ENCODE measurements around the gene RNF32. TPM values are rescaled to one million over a fixed set of nuclear protein-coding genes. Genes with fewer than 3 reads are reported as not detected.

Gene RNF32
- total RNA-seq, 3 donors from 2014 or later, result 0.98 to 2.9 (median 1.3) TPM

- Histone ChIP-seq H3K27me3 (no peaks in the 10 kb centered on the region), H3K27ac (no peak overlapping the region), H3K9me3 (no peaks in the 10 kb centered on the region), H3K4me3 (no peak overlapping the region), H3K36me3 (no peaks in the 10 kb centered on the region), H3K4me1 (no peaks in the 10 kb centered on the region)
- no peak for TF ChIP-seq POLR2A (IDR thresholded peaks at IDR 0.05)
- TF ChIP-seq CTCF (IDR thresholded peaks at IDR 0.05), result no peak
- TF ChIP-seq POLR2AphosphoS5 (IDR thresholded peaks at IDR 0.05), result no peak
- intact Hi-C loops (cut with DNase I; ENCODE audit: low total_unique reads), result no loop called here
- no peak for DNase-seq (ENCODE audit: low spot score in 2 of 2)
Observed at GRCh38 chr7:156677374-156678054, 36.9 kb downstream of the RNF32 start.

DNA sequence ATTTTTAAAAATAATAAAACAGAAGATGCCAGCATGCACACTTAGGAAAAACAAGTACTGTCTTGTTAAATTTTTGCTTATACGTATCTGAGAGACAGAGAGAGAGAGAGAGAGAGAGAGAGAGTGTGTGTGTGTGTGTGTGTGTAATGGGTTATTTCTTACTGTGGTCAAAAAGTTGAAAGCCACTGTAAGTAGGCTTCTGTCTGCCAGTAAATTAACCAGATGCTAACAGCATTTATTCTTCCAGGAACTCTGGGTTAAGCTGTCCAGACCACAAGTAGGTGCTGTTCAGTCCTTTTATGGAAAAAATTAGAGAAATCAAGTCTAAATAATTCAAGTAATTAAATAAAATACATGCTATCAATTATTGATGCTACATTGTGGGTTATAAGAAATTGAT is 39.7 kb downstream of the RNF32 start:
- TF ChIP-seq POLR2AphosphoS5 (IDR thresholded peaks at IDR 0.05) (no peak), POLR2A (IDR thresholded peaks at IDR 0.05) (no peak), CTCF (IDR thresholded peaks at IDR 0.05) (no peak)
- DNase-seq (ENCODE audit: low spot score in 2 of 2), result no peak
- no peaks in the 10 kb centered on the region for H3K4me1 ChIP-seq
- no peaks in the 10 kb centered on the region for H3K9me3 ChIP-seq
- intact Hi-C loops (cut with DNase I; ENCODE audit: low total_unique reads), result no loop called here
- H3K36me3 ChIP-seq, result no peaks in the 10 kb centered on the region
- no peaks in the 10 kb centered on the region for H3K27me3 ChIP-seq
- no peak overlapping the region for H3K27ac ChIP-seq
- H3K4me3 ChIP-seq, result no peak overlapping the region

DNA sequence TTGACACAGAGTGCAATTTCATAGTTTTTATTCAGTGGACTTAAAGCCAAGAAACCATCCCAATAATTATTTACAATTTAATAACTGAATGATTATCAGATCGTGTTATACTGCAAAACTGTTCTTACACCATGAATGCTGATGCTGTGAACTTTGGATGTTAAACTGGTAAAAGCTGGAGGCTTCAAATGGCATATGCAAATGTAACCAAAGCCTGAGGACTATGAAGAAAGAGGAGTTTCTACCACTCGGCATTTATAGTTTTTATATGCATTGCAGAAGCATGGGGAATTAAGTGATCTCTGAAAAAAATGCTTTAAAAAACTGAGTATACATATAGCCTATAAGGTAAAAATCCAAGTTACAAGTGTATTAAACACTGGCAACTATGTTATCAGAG is 42.4 kb downstream of the RNF32 start:
- Histone ChIP-seq H3K4me3 (no peak overlapping the region), H3K27ac (no peak overlapping the region), H3K36me3 (no peaks in the 10 kb centered on the region), H3K4me1 (no peaks in the 10 kb centered on the region), H3K9me3 (no peaks in the 10 kb centered on the region), H3K27me3 (no peaks in the 10 kb centered on the region)
- TF ChIP-seq CTCF (IDR thresholded peaks at IDR 0.05), result no peak
- no peak for TF ChIP-seq POLR2A (IDR thresholded peaks at IDR 0.05)
- no peak for TF ChIP-seq POLR2AphosphoS5 (IDR thresholded peaks at IDR 0.05)
- intact Hi-C loops (cut with DNase I; ENCODE audit: low total_unique reads), result no loop called here
- DNase-seq (ENCODE audit: low spot score in 2 of 2), result no peak

DNA sequence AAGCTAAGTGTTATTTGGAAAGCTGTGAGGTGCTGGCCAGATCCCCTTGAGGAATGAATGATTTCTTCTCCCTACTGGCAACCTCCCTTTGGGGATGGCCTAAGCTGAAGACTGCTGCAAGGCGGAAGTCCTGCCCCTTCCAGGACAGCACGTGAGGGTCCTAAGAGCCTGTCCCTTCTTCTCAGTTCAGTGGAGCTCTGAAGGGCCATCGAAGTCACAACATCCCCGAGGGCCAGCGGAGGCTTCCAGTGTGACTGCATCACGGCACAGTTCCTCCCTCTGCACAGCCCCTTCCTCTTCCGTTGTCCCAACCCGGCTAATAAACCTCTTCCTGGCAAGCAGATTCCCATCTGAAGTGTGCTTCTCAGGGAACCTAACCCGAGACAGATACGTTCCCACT is 43.7 kb downstream of the RNF32 start:
- no peak overlapping the region for H3K27ac ChIP-seq
- H3K4me1 ChIP-seq, result no peaks in the 10 kb centered on the region
- no peaks in the 10 kb centered on the region for H3K27me3 ChIP-seq
- TF ChIP-seq CTCF (IDR thresholded peaks at IDR 0.05), result no peak
- TF ChIP-seq POLR2A (IDR thresholded peaks at IDR 0.05), result no peak
- TF ChIP-seq POLR2AphosphoS5 (IDR thresholded peaks at IDR 0.05), result no peak
- H3K9me3 ChIP-seq, result no peaks in the 10 kb centered on the region
- no peak for DNase-seq (ENCODE audit: low spot score in 2 of 2)
- intact Hi-C loops (cut with DNase I; ENCODE audit: low total_unique reads), result no loop called here
- no peak overlapping the region for H3K4me3 ChIP-seq
- H3K36me3 ChIP-seq, result no peaks in the 10 kb centered on the region

GRCh38 chr7:156684661-156685060 is 44.1 kb downstream of the RNF32 start:
- intact Hi-C loops (cut with DNase I; ENCODE audit: low total_unique reads), result no loop called here
- no peak overlapping the region for H3K4me3 ChIP-seq
- H3K36me3 ChIP-seq, result no peaks in the 10 kb centered on the region
- no peaks in the 10 kb centered on the region for H3K4me1 ChIP-seq
- no peak for DNase-seq (ENCODE audit: low spot score in 2 of 2)
- no peaks in the 10 kb centered on the region for H3K9me3 ChIP-seq
- no peak for TF ChIP-seq POLR2AphosphoS5 (IDR thresholded peaks at IDR 0.05)
- no peak for TF ChIP-seq CTCF (IDR thresholded peaks at IDR 0.05)
- no peak for TF ChIP-seq POLR2A (IDR thresholded peaks at IDR 0.05)
- H3K27me3 ChIP-seq, result no peaks in the 10 kb centered on the region
- no peak overlapping the region for H3K27ac ChIP-seq
